HCT116 (cell line): Measurements from ENCODE around the gene SMIM21. TPM values are rescaled to one million over a fixed set of nuclear protein-coding genes. Genes with fewer than 3 reads are reported as not detected.

Source experiments
- ATAC-seq: fragments of 200-7000 bp; cut with Tn5 transposase; 2 replicates; pipeline ENCODE4 v1.9.1; 2020; ENCODE audit warnings: mild to moderate bottlenecking, moderate library complexity
- BruUV-seq: library from RNA; stranded (reverse); fragments of 400-500 nt; replicated peaks from 2 replicates; lab custom pipeline; 2021; lab: Mats Ljungman, UMichigan
- CTCF ChIA-PET: fragments of 300-600 bp; sonication (Branson Sonifier 250); formaldehyde crosslinking; loops from one replicate; lab custom pipeline; 2021; ENCODE audit warnings: antibody characterized with exemption; lab: Charles Lee
- POLR2A ChIA-PET: fragments of 300-600, 350-600 bp; sonication (Branson Sonifier 250); formaldehyde crosslinking; loops from one replicate; lab custom pipeline; 2021; ENCODE audit warnings: antibody characterized with exemption; lab: Charles Lee
- RAD21 ChIA-PET, 2 experiments: fragments of 300-600 bp; sonication (Branson Sonifier 250); formaldehyde crosslinking; loops; one replicate each; lab custom pipeline; 2023; ENCODE audit warnings: low total read pairs in 2 of 2; ENCODE audit not compliant: uncharacterized antibody in 2 of 2, unreplicated experiment in 2 of 2, low non-redundant PET in 1 of 2; lab: Charles Lee
- DNase-seq: peaks from one replicate; pipeline ENCODE4 v3.0.0-alpha.2; 2010; ENCODE audit warnings: low read depth, low spot score
- H2AFZ ChIP-seq: fragments of 200-600 bp; shearing (Covaris generic), sonication (generic); 2 replicates; pipeline ENCODE4 v1.6.1; 2017; ENCODE audit warnings: low read depth, mixed run types, mixed read lengths, antibody characterized with exemption, low read length; ENCODE audit not compliant: poor library complexity, severe bottlenecking
- H3K27ac ChIP-seq: 2 replicates; pipeline ENCODE4 v1.5.1; 2012; ENCODE audit warnings: low read depth, low read length
- H3K27me3 ChIP-seq: fragments of 200-600 bp; sonication (generic); 2 replicates; pipeline ENCODE4 v1.6.1; 2016; ENCODE audit warnings: mixed run types, low read length, mixed read lengths; ENCODE audit not compliant: insufficient read depth
- H3K36me3 ChIP-seq, 2 experiments: fragments of 200-500 bp in 1 of 2; fragments of 200-600 bp in 1 of 2; sonication (Bioruptor generic) in 1 of 2; sonication (generic) in 1 of 2; 2 replicates each; pipeline versions ENCODE4 v1.5.1 to v1.6.1; 2014 to 2016; ENCODE audit warnings: low read length in 2 of 2, inconsistent platforms in 1 of 2, mixed read lengths in 1 of 2, mixed run types in 1 of 2; ENCODE audit not compliant: insufficient read depth in 2 of 2, control insufficient read depth in 1 of 2
- H3K4me1 ChIP-seq, 2 experiments: fragments of 200-600 bp in 1 of 2; sonication (generic) in 1 of 2; 2 replicates each; pipeline versions ENCODE4 v1.5.1 to v1.6.1; 2012 to 2017; ENCODE audit warnings: low read length in 2 of 2, inconsistent platforms in 1 of 2, mild to moderate bottlenecking in 1 of 2, mixed read lengths in 1 of 2, mixed run types in 1 of 2, moderate library complexity in 1 of 2; ENCODE audit not compliant: insufficient read depth in 2 of 2, control insufficient read depth in 1 of 2
- H3K4me2 ChIP-seq: fragments of 200-600 bp; sonication (generic); 2 replicates; pipeline ENCODE4 v1.6.1; 2017; ENCODE audit warnings: mixed run types, low read length, mixed read lengths
- H3K4me3 ChIP-seq, 2 experiments: fragments of 200-600 bp in 1 of 2; sonication (generic) in 1 of 2; replicated peaks in 1 of 2; 2 replicates each; pipeline ENCODE4 v1.5.1; 2011 to 2016; ENCODE audit warnings: low read length in 2 of 2, control low read depth in 1 of 2, low read depth in 1 of 2, mild to moderate bottlenecking in 1 of 2, mixed read lengths in 1 of 2, mixed run types in 1 of 2
- H3K79me2 ChIP-seq: fragments of 200-600 bp; sonication (generic); 2 replicates; pipeline ENCODE4 v1.6.1; 2017; ENCODE audit warnings: mild to moderate bottlenecking, mixed run types, low read length, moderate library complexity, mixed read lengths; ENCODE audit not compliant: insufficient read depth
- H3K9ac ChIP-seq: fragments of 200-600 bp; sonication (generic); 2 replicates; pipeline ENCODE4 v1.6.1; 2016; ENCODE audit warnings: low read length, mixed read lengths
- H3K9me2 ChIP-seq: fragments of 200-600 bp; sonication (generic), shearing (Covaris generic); 2 replicates; pipeline ENCODE4 v1.6.1; 2017; ENCODE audit warnings: mixed run types, mild to moderate bottlenecking, moderate library complexity; ENCODE audit not compliant: insufficient read depth
- H3K9me3 ChIP-seq, 2 experiments: fragments of 200-500 bp in 1 of 2; fragments of 200-600 bp in 1 of 2; sonication (Bioruptor generic) in 1 of 2; sonication (generic) in 1 of 2; 2 replicates each; pipeline ENCODE4 v1.6.1; 2014 to 2017; ENCODE audit warnings: low read length in 2 of 2, mixed read lengths in 2 of 2, inconsistent platforms in 1 of 2, low read depth in 1 of 2, mild to moderate bottlenecking in 1 of 2, mixed run types in 1 of 2, moderate library complexity in 1 of 2; ENCODE audit not compliant: control insufficient read depth in 1 of 2, insufficient read depth in 1 of 2
- H4K20me1 ChIP-seq: fragments of 200-600 bp; sonication (generic), shearing (Covaris generic); 2 replicates; pipeline ENCODE4 v1.6.1; 2017; ENCODE audit warnings: mixed run types, mild to moderate bottlenecking, moderate library complexity; ENCODE audit not compliant: insufficient read depth
- CEBPB ChIP-seq: IDR thresholded peaks from 2 replicates; pipeline ENCODE4 v1.6.1; 2012; ENCODE audit warnings: low read depth
- EGR1 ChIP-seq: IDR thresholded peaks from 2 replicates; pipeline ENCODE4 v1.6.1; 2012; ENCODE audit warnings: low read depth
- ELF1 ChIP-seq: IDR thresholded peaks from 2 replicates; pipeline ENCODE4 v1.6.1; 2012; ENCODE audit warnings: low read depth, borderline replicate concordance
- EZH2 ChIP-seq: fragments of 200-600 bp; sonication (generic); IDR thresholded peaks from 2 replicates; pipeline ENCODE4 v1.6.1; 2017; ENCODE audit warnings: antibody characterized with exemption, mixed run types
- EZH2phosphoT487 ChIP-seq: fragments of 200-600 bp; IDR thresholded peaks from 2 replicates; pipeline ENCODE4 v1.6.1; 2018; ENCODE audit warnings: antibody characterized with exemption, borderline replicate concordance
- FOSL1 ChIP-seq: IDR thresholded peaks from 2 replicates; pipeline ENCODE4 v1.6.1; 2012; ENCODE audit warnings: low read depth
- JUND ChIP-seq: IDR thresholded peaks from 2 replicates; pipeline ENCODE4 v1.6.1; 2012
- POLR2A ChIP-seq: IDR thresholded peaks from 2 replicates; pipeline ENCODE4 v1.7.0; 2011; ENCODE audit warnings: borderline replicate concordance; ENCODE audit not compliant: insufficient read depth, insufficient read length; ENCODE audit errors: extremely low read depth
- RAD21 ChIP-seq: IDR thresholded peaks from 2 replicates; pipeline ENCODE4 v1.6.1; 2012; ENCODE audit warnings: low read depth, mild to moderate bottlenecking
- SIN3A ChIP-seq: IDR thresholded peaks from 2 replicates; pipeline ENCODE4 v1.6.1; 2012; ENCODE audit warnings: low read depth
- SP1 ChIP-seq: IDR thresholded peaks from 2 replicates; pipeline ENCODE4 v1.6.1; 2012; ENCODE audit warnings: low read depth
- SRF ChIP-seq: IDR thresholded peaks from 2 replicates; pipeline ENCODE4 v1.6.1; 2012; ENCODE audit warnings: low read depth
- YY1 ChIP-seq: IDR thresholded peaks from 2 replicates; pipeline ENCODE4 v1.6.1; 2011; ENCODE audit warnings: low read length, low read depth, moderate library complexity, mild to moderate bottlenecking; ENCODE audit not compliant: insufficient replicate concordance; ENCODE audit errors: extremely low read depth
- ZFX ChIP-seq: fragments of 450-650 bp; IDR thresholded peaks from 2 replicates; pipeline ENCODE4 v1.6.1; 2017
- ZNF274 ChIP-seq: fragments of 200-500 bp; sonication (Bioruptor generic); IDR thresholded peaks from 2 replicates; pipeline ENCODE4 v1.6.1; 2014; ENCODE audit warnings: mild to moderate bottlenecking, low read depth, low read length, inconsistent platforms
- intact Hi-C: fragments of 100-400 bp; cut with micrococcal nuclease; formaldehyde crosslinking; loops from 2 replicates; pipeline ENCODE4 v1.10.0; 2022
- total RNA-seq: library from RNA; stranded (reverse); gene quantifications from one replicate; pipeline ENCODE4 v1.2.1, GENCODE V29; 2021; ENCODE audit not compliant: unreplicated experiment
- TF ChIP-seq, protein P1 (sequence below): IDR thresholded peaks from 2 replicates; pipeline ENCODE4 v1.6.1; 2012
- TF ChIP-seq, protein P2 (sequence below), 3 experiments: fragments of 200-600 bp in 1 of 3; sonication (generic) in 1 of 3; IDR thresholded peaks in 2 of 3; conservative IDR thresholded peaks in 1 of 3; 2 replicates each; pipeline ENCODE4 v1.5.1; 2012 to 2017; ENCODE audit warnings: low read depth in 2 of 3, low read length in 2 of 3, antibody characterized with exemption in 1 of 3, borderline replicate concordance in 1 of 3, control low read depth in 1 of 3, mild to moderate bottlenecking in 1 of 3, mixed read lengths in 1 of 3, mixed run types in 1 of 3, moderate library complexity in 1 of 3; ENCODE audit not compliant: insufficient read depth in 1 of 3
- TF ChIP-seq, protein P3 (sequence below): IDR thresholded peaks from 2 replicates; pipeline ENCODE4 v1.6.1; 2012; ENCODE audit warnings: low read depth

Gene SMIM21
- total RNA-seq, 1 experiment from 2014 or later: not detected

DNA sequence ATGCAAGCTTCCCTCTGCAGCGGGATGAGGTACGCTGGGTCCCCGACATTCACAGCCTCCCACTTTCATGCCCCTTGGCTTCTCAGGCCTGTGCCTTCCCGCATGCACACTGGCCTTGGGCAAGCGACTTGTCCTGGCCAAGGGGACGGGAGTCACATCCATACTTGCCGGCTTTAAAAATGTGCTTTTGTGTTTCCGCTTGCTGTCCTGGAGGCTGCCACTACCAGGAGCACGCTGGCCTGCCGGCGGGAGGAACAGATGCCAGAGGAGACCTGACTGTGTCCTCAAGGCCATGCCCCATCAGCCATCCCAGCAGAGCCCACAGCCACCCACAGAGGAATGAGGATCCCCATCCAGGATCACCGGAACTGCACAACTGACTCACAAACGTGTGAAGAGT is 36.9 kb upstream of the SMIM21 start:
- no peak overlapping the region for H2AFZ ChIP-seq
- H4K20me1 ChIP-seq: no peaks in the 10 kb centered on the region
- no peaks in the 10 kb centered on the region for H3K4me1 ChIP-seq
- H3K9me2 ChIP-seq: no peaks in the 10 kb centered on the region
- no TSS peak for BruUV-seq
- RAD21 ChIA-PET: no interaction called here
- H3K36me3 ChIP-seq: no peaks in the 10 kb centered on the region
- H3K4me2 ChIP-seq: no peak overlapping the region
- H3K27me3 ChIP-seq: no peaks in the 10 kb centered on the region
- POLR2A ChIA-PET: no interaction called here
- H3K4me3 ChIP-seq: no peak overlapping the region
- intact Hi-C loops: no loop called here
- H3K27ac ChIP-seq: no peak overlapping the region
- DNase-seq (no peak), ATAC-seq (no peak)
- no peak overlapping the region for H3K9ac ChIP-seq
- no peaks in the 10 kb centered on the region for H3K79me2 ChIP-seq
- CTCF ChIA-PET: no interaction called here
- TF ChIP-seq EZH2phosphoT487 (no peak), SIN3A (no peak), POLR2A (no peak), CEBPB (no peak), FOSL1 (no peak), ZNF274 (no peak), EZH2 (no peak), EGR1 (no peak), YY1 (no peak), ZFX (no peak), SRF (no peak), JUND (no peak), ELF1 (no peak), SP1 (no peak), RAD21 (no peak)
- TF ChIP-seq, protein P1, sequence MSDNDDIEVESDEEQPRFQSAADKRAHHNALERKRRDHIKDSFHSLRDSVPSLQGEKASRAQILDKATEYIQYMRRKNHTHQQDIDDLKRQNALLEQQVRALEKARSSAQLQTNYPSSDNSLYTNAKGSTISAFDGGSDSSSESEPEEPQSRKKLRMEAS: no peak
- TF ChIP-seq, protein P2, sequence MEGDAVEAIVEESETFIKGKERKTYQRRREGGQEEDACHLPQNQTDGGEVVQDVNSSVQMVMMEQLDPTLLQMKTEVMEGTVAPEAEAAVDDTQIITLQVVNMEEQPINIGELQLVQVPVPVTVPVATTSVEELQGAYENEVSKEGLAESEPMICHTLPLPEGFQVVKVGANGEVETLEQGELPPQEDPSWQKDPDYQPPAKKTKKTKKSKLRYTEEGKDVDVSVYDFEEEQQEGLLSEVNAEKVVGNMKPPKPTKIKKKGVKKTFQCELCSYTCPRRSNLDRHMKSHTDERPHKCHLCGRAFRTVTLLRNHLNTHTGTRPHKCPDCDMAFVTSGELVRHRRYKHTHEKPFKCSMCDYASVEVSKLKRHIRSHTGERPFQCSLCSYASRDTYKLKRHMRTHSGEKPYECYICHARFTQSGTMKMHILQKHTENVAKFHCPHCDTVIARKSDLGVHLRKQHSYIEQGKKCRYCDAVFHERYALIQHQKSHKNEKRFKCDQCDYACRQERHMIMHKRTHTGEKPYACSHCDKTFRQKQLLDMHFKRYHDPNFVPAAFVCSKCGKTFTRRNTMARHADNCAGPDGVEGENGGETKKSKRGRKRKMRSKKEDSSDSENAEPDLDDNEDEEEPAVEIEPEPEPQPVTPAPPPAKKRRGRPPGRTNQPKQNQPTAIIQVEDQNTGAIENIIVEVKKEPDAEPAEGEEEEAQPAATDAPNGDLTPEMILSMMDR (IDR thresholded peaks at IDR 0.05 in 2 of 3, conservative IDR thresholded peaks at IDR 0.05 in 1 of 3; ENCODE audit: borderline replicate concordance in 1 of 3, insufficient read depth in 1 of 3, low read depth in 2 of 3, low read length in 2 of 3): no peak
- TF ChIP-seq, protein P3, sequence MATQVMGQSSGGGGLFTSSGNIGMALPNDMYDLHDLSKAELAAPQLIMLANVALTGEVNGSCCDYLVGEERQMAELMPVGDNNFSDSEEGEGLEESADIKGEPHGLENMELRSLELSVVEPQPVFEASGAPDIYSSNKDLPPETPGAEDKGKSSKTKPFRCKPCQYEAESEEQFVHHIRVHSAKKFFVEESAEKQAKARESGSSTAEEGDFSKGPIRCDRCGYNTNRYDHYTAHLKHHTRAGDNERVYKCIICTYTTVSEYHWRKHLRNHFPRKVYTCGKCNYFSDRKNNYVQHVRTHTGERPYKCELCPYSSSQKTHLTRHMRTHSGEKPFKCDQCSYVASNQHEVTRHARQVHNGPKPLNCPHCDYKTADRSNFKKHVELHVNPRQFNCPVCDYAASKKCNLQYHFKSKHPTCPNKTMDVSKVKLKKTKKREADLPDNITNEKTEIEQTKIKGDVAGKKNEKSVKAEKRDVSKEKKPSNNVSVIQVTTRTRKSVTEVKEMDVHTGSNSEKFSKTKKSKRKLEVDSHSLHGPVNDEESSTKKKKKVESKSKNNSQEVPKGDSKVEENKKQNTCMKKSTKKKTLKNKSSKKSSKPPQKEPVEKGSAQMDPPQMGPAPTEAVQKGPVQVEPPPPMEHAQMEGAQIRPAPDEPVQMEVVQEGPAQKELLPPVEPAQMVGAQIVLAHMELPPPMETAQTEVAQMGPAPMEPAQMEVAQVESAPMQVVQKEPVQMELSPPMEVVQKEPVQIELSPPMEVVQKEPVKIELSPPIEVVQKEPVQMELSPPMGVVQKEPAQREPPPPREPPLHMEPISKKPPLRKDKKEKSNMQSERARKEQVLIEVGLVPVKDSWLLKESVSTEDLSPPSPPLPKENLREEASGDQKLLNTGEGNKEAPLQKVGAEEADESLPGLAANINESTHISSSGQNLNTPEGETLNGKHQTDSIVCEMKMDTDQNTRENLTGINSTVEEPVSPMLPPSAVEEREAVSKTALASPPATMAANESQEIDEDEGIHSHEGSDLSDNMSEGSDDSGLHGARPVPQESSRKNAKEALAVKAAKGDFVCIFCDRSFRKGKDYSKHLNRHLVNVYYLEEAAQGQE: no peak
- no peaks in the 10 kb centered on the region for H3K9me3 ChIP-seq
